ENCODE results near the gene DCAF11.

DNA sequence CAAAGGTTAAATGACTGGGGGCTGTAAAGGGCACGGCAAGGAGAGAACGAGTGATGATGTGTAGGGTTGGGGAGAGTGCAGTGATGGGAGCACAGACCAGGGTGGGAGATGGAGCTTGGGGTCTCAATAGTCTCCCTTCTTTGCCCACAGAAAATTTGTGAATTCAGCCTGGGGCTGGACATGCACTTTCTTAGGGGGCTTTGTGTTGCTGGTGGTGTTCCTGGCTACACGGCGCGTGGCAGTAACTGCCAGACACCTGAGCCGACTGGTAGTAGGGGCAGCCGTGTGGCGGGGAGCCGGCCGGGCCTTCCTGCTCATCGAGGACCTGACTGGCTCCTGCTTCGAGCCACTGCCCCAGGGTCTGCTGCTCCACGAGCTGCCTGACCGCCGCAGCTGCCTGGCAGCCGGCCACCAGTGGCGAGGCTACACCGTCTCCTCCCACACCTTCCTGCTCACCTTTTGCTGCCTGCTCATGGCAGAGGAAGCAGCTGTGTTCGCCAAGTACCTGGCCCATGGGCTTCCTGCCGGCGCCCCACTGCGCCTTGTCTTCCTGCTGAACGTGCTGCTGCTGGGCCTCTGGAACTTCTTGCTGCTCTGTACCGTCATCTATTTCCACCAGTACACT lies 17.6 kb downstream of the DCAF11 start:
- TF ChIP-seq, protein P1, sequence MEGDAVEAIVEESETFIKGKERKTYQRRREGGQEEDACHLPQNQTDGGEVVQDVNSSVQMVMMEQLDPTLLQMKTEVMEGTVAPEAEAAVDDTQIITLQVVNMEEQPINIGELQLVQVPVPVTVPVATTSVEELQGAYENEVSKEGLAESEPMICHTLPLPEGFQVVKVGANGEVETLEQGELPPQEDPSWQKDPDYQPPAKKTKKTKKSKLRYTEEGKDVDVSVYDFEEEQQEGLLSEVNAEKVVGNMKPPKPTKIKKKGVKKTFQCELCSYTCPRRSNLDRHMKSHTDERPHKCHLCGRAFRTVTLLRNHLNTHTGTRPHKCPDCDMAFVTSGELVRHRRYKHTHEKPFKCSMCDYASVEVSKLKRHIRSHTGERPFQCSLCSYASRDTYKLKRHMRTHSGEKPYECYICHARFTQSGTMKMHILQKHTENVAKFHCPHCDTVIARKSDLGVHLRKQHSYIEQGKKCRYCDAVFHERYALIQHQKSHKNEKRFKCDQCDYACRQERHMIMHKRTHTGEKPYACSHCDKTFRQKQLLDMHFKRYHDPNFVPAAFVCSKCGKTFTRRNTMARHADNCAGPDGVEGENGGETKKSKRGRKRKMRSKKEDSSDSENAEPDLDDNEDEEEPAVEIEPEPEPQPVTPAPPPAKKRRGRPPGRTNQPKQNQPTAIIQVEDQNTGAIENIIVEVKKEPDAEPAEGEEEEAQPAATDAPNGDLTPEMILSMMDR (IDR thresholded peaks at IDR 0.05): no peak
- TF ChIP-seq EZH2 (IDR thresholded peaks at IDR 0.05) (no peak), EZH2phosphoT487 (IDR thresholded peaks at IDR 0.05) (no peak)

All from neural progenitor cell (in vitro differentiated cells).